WTC11 (cell line): ENCODE measurements around the gene HEYL. TPM values are rescaled to one million over a fixed set of nuclear protein-coding genes. Genes with fewer than 3 reads are reported as not detected.

Experiments used
- ATAC-seq: fragments of 200-7000 bp; cut with Tn5 transposase; 2 replicates; pipeline ENCODE4 v1.10.0; 2021; ENCODE audit warnings: mild to moderate bottlenecking, moderate library complexity
- CTCF ChIA-PET: fragments of 300-600 bp; sonication (Branson Sonifier 250); formaldehyde crosslinking; loops from one replicate; lab custom pipeline; 2021; ENCODE audit warnings: antibody characterized with exemption; lab: Charles Lee
- POLR2A ChIA-PET: fragments of 350-600 bp; sonication (Branson Sonifier 250); formaldehyde crosslinking; loops from one replicate; lab custom pipeline; 2021; ENCODE audit warnings: antibody characterized with exemption; lab: Charles Lee
- DNase-seq: peaks from one replicate; pipeline ENCODE4 v3.0.0; 2021; ENCODE audit warnings: low spot score
- H3K27ac Mint-ChIP-seq: 2 replicates; pipeline ENCODE4 v1.8.0; 2021; ENCODE audit warnings: mixed read lengths
- H3K27me3 Mint-ChIP-seq: 2 replicates; pipeline ENCODE4 v1.8.0; 2021; ENCODE audit warnings: low read depth, mild to moderate bottlenecking, moderate library complexity, mixed read lengths
- H3K36me3 Mint-ChIP-seq: 2 replicates; pipeline ENCODE4 v1.8.0; 2021; ENCODE audit warnings: mixed read lengths
- H3K4me1 Mint-ChIP-seq: 2 replicates; pipeline ENCODE4 v1.8.0; 2022; ENCODE audit warnings: mixed read lengths
- H3K4me3 Mint-ChIP-seq: 2 replicates; pipeline ENCODE4 v1.8.0; 2021; ENCODE audit warnings: mild to moderate bottlenecking, moderate library complexity, mixed read lengths
- H3K9me3 Mint-ChIP-seq: 2 replicates; pipeline ENCODE4 v1.8.0; 2021; ENCODE audit warnings: mixed read lengths
- ARID4B ChIP-seq: sonication (generic); formaldehyde crosslinking; IDR thresholded peaks from 2 replicates; pipeline ENCODE4 v1.8.0; 2023; ENCODE audit warnings: missing genetic modification reagents, mild to moderate bottlenecking, borderline replicate concordance
- E2F4 ChIP-seq: sonication (generic); formaldehyde crosslinking; IDR thresholded peaks from 2 replicates; pipeline ENCODE4 v1.8.1; 2022; ENCODE audit warnings: low read depth, mild to moderate bottlenecking, moderate library complexity, missing genetic modification reagents, borderline replicate concordance
- EMX1 ChIP-seq: fragments of 250-450 bp; sonication (Bioruptor Pico); IDR thresholded peaks from 2 replicates; pipeline ENCODE4 v1.8.0; 2021; ENCODE audit warnings: mild to moderate bottlenecking
- FOXP1 ChIP-seq: sonication (generic); formaldehyde crosslinking; IDR thresholded peaks from 2 replicates; pipeline ENCODE4 v1.8.0; 2022; ENCODE audit warnings: missing genetic modification reagents, mild to moderate bottlenecking, moderate library complexity, borderline replicate concordance
- IRF2 ChIP-seq: sonication (generic); formaldehyde crosslinking; IDR thresholded peaks from 2 replicates; pipeline ENCODE4 v1.8.0; 2022; ENCODE audit warnings: low read depth, missing genetic modification reagents, borderline replicate concordance
- MYBL2 ChIP-seq: sonication (generic); formaldehyde crosslinking; IDR thresholded peaks from 2 replicates; pipeline ENCODE4 v1.8.1; 2023; ENCODE audit warnings: mild to moderate bottlenecking, moderate library complexity, missing genetic modification reagents
- NR2C2 ChIP-seq: sonication (generic); formaldehyde crosslinking; IDR thresholded peaks from 2 replicates; pipeline ENCODE4 v1.8.0; 2022; ENCODE audit warnings: mild to moderate bottlenecking, missing genetic modification reagents
- PRRX2 ChIP-seq: fragments of 250-450 bp; sonication (Bioruptor Pico); IDR thresholded peaks from 2 replicates; pipeline ENCODE4 v1.8.0; 2021; ENCODE audit warnings: mild to moderate bottlenecking
- RELA ChIP-seq: sonication (generic); formaldehyde crosslinking; IDR thresholded peaks from 2 replicates; pipeline ENCODE4 v1.8.1; 2022; ENCODE audit warnings: missing genetic modification reagents, mild to moderate bottlenecking, borderline replicate concordance
- SMAD4 ChIP-seq: sonication (generic); formaldehyde crosslinking; IDR thresholded peaks from 2 replicates; pipeline ENCODE4 v1.8.0; 2022; ENCODE audit warnings: mild to moderate bottlenecking, missing genetic modification reagents
- TEAD1 ChIP-seq: sonication (generic); formaldehyde crosslinking; IDR thresholded peaks from 2 replicates; pipeline ENCODE4 v1.8.0; 2022; ENCODE audit warnings: mild to moderate bottlenecking, missing genetic modification reagents
- TEAD4 ChIP-seq: sonication (generic); formaldehyde crosslinking; IDR thresholded peaks from 2 replicates; pipeline ENCODE4 v1.8.0; 2022; ENCODE audit warnings: mild to moderate bottlenecking, missing genetic modification reagents
- ZBTB43 ChIP-seq: sonication (generic); formaldehyde crosslinking; IDR thresholded peaks from 2 replicates; pipeline ENCODE4 v1.8.1; 2023; ENCODE audit warnings: mild to moderate bottlenecking, missing genetic modification reagents
- ZMAT4 ChIP-seq: fragments of 250-450 bp; sonication (Bioruptor Pico); IDR thresholded peaks from 2 replicates; pipeline ENCODE4 v1.9.0; 2021; ENCODE audit warnings: mild to moderate bottlenecking
- ZNF512 ChIP-seq: sonication (generic); formaldehyde crosslinking; IDR thresholded peaks from 2 replicates; pipeline ENCODE4 v1.8.1; 2022; ENCODE audit warnings: missing genetic modification reagents, borderline replicate concordance
- total RNA-seq: library from RNA; stranded (reverse); gene quantifications from 3 replicates; pipeline ENCODE4 v1.2.3, GENCODE V29; 2021

Gene HEYL
- total RNA-seq, 1 experiment from 2014 or later, result 2.3 TPM

- Mint-ChIP-seq H3K27me3 (peaks cover 100% of the 10 kb centered on the region), H3K36me3 (no peaks in the 10 kb centered on the region), H3K27ac (no peak overlapping the region), H3K4me1 (peaks cover 4% of the 10 kb centered on the region), H3K4me3 (no peak overlapping the region), H3K9me3 (no peaks in the 10 kb centered on the region)
- no peak for ATAC-seq
- POLR2A ChIA-PET, result no interaction called here
- no peak for DNase-seq
- CTCF ChIA-PET, result interaction anchor here (0.6 to 6.6 kb wide), 6 partner anchors 13 to 110 kb away, joined by 3 to 58 read pairs (median 3); partner anchors contain the start of gene NT5C1A
- TF ChIP-seq NR2C2 (no peak), TEAD1 (CRISPR knock-in tag) (no peak), PRRX2 (CRISPR knock-in tag) (no peak), E2F4 (CRISPR knock-in tag) (no peak), IRF2 (CRISPR knock-in tag) (no peak), RELA (no peak), MYBL2 (CRISPR knock-in tag) (no peak), ZNF512 (CRISPR knock-in tag) (no peak), FOXP1 (no peak)
Measured at GRCh38 chr1:39688706-39689105, 49.3 kb upstream of the HEYL start.

GRCh38 chr1:39687243-39687642, 47.8 kb upstream of the HEYL start:
- Mint-ChIP-seq H3K4me1 (peaks cover 4% of the 10 kb centered on the region), H3K27me3 (peaks cover 100% of the 10 kb centered on the region), H3K27ac (no peak overlapping the region), H3K36me3 (no peaks in the 10 kb centered on the region; the same call in 1 of the 2 replicates), H3K9me3 (no peaks in the 10 kb centered on the region), H3K4me3 (no peak overlapping the region)
- ChIA-PET POLR2A (no interaction called here), CTCF (interaction anchor here (0.9 kb wide), 1 partner anchor 15 kb away, joined by 3 read pairs; the partner anchor contains the start of gene NT5C1A)
- TF ChIP-seq EMX1 (CRISPR knock-in tag) (no peak), TEAD4 (no peak), ZMAT4 (no peak), ZNF512 (CRISPR knock-in tag) (no peak), ZBTB43 (CRISPR knock-in tag) (no peak), ARID4B (no peak), SMAD4 (CRISPR knock-in tag) (no peak)
- no peak for DNase-seq
- ATAC-seq, result no peak
